ENCODE results near the gene ASAP2.

ASAP2 gene

DNA sequence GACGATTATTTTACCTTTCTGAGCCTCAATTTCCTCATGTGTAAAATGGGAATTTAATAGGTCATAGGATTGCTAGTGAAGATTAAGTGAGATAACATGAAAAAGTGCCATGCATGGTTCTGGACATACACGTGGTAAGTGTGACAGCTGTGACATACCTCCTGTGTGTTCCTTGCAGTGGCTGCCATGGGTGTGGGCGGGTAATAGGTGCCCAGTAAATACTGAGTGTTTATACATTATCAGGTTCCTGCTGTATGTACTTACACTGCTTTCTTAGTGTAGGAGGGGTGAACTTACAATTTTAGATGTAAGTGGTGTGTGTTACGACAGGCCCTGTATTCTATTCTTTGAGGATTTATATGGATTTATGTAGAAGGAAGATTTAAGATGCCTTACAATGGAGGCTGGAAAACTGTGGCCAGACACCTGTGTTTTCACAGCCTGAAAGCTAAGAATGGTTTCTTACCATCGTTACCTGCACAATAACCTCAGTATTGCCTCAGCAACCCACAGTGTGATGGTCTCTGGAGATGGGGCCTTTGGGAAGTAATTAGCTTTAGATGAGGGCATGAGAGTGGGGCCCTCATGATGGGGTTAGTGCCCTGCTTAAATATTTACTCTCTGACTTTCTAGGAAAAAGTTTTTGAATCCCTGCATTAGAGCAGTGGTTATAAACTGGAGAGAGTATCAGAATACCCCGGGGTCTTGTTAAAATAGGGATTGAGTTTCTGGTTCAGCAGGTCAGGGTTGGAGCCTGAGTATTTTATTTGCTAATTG lies 78.1 kb downstream of the ASAP2 start:
- TF ChIP-seq, protein P1, sequence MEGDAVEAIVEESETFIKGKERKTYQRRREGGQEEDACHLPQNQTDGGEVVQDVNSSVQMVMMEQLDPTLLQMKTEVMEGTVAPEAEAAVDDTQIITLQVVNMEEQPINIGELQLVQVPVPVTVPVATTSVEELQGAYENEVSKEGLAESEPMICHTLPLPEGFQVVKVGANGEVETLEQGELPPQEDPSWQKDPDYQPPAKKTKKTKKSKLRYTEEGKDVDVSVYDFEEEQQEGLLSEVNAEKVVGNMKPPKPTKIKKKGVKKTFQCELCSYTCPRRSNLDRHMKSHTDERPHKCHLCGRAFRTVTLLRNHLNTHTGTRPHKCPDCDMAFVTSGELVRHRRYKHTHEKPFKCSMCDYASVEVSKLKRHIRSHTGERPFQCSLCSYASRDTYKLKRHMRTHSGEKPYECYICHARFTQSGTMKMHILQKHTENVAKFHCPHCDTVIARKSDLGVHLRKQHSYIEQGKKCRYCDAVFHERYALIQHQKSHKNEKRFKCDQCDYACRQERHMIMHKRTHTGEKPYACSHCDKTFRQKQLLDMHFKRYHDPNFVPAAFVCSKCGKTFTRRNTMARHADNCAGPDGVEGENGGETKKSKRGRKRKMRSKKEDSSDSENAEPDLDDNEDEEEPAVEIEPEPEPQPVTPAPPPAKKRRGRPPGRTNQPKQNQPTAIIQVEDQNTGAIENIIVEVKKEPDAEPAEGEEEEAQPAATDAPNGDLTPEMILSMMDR (IDR thresholded peaks at IDR 0.05): no peak

DNA sequence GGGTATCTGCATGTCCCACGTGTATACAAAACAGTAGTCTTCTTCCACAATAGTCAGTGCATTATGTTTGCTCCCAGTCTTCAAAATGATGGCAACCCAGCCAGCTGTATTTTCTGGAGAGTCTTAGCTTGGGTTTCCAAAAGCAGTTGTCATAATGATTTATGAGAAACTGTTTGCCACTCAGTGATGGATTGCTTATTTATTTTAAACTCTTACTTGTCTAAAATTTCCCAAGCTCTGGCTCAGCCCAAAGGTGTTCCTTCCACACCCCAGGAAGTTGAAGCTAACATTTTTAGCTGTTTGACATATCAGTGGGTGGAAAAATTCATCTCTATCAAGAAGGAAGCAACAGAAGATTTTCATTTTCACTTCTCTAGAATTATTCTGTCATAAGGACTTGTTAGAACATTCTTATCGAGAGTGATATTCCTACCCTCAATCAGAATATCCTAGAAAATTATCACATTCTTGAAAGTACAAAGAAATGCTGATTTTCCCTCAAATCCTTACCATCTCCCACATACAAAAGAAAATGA lies 78.8 kb downstream of the ASAP2 start:
- TF ChIP-seq, protein P1 (IDR thresholded peaks at IDR 0.05): no peak

DNA sequence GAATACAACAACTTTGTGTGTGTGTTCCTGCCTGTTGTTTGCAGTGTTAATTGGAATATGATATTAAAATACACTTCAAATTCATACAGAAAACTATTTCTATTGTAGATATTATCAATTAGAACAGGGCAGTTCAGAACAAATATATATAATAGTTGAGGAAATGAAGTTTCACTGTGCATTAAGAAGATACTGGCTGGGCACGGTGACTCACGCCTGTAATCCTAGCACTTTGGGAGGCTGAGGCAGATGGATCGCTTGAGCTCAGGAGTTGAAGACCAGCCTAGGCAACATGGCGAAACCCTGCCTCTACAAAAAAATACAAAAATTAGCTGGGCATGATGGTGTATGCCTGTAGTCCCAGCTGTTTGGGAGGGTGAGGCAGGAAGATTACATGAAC lies 79.3 kb downstream of the ASAP2 start:
- TF ChIP-seq, protein P1 (IDR thresholded peaks at IDR 0.05): no peak

DNA sequence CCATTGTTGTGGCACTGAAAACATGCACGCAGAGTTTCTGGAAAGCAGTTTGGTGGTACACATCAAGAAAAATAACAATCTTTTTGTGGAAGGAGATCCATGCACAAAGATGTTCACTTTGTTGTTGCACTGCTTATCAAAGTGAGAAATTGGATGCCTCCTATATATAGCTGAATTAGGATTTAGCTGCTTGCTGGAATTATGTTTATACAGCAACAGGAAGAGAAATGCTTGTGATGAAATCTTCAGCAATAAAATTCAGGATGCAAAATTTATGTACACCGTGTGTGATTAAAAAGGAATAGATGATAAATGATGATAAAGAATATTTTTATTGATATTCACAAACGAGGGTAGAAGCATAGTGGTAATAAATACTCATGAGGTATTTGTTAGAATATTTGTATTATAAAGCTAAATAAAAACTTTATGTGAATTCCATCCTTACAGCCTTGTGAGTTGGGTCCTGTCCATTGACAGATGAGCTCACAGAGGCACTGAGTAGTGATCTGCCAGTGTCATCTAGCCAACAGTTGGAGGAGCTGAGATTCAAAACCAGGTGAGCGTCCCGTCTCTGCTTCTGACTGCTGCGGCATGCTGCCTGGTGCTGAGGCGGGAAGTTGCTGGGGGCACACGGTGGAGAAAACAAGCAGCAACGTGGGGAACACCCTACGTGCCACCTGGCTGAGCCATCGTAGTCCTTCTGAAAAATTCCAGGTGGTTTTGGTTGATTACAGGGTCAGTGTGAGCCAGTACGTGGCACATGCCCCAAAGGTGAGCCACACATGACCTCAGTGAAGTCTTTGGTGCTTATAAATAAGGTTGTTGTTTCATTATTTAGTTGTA lies 80.2 kb downstream of the ASAP2 start:
- TF ChIP-seq, protein P1 (IDR thresholded peaks at IDR 0.05): no peak

DNA sequence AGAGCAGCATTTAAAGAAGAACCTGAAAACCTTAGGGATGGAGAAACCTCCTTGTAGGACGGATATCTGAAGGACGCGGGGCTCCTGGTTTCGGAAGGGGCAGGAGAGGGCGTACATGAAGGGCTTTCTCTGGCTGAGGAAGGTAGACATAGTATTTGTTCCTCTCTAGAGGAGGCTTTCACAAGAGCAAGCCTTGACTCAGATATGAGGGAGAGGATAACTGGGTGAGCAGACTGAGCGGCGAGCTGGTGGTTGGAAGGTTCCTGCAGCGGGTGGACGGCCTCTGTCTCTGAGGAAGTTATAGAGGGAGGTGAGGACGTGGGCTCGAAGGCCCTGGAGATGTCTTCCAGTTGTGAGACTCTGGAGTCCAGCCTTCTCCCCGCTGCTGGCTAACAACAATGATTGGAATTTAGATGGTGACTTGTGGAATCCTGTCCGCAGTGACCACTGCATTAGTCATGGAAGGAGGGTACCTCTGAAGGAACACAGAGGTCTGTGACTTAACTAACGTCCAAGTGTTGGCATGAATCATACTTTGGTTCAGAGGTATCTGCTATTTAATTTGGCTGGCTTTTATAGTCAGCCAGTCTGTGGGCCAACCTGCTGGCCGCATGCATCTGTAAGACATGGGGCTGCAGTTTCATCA lies 80.9 kb downstream of the ASAP2 start:
- TF ChIP-seq, protein P1 (IDR thresholded peaks at IDR 0.05): no peak

DNA sequence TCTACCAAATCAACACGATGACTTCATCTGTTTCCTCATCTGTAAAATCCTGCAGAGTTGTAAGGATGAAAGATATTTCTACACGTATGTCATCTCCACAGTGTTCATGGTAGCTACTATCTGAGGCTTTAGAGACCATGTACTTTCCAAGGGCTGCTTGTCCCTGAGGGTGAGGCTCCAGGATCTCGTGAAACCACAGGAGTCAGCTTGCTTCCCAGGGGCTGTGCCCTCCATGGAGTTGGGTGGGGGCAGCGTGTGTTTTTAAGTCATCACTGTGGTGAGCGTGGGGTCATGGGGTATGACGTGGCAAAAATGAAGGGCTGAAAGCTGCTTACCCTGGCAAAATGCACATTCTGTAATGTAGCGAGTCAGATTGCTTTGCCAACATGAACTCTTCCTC lies 81.6 kb downstream of the ASAP2 start:
- TF ChIP-seq, protein P1 (IDR thresholded peaks at IDR 0.05): no peak

DNA sequence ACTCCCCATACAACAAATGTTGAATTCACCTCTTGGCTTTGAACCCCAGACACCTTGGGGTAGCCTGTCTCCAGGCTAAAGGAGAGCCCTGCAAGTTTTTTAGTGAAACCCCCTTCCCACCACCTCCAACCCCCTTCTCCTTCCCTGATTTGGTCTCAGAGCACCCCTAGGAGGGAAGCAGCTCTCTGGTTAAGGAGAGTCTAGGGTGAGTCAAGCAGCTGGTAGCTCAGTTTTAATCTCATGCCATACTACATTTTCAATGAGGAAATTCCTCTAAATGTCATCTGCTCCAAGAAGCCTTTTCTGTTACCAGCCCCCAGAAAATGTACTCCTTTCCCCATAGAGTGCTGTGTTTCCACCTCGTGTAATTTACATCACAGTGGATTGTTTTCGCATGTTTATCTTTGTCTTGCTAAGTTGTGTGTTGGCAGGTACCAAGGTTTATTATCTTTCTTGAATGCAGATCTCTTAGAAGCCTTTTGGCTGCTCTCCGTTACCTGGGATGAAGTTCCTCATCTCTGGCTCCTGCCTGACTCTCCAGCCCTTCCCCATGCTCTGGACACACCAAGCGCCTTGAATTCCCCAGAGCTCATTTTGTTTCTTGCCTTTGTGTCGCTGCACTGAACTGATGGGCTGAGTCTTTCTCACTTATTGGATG lies 82.2 kb downstream of the ASAP2 start:
- TF ChIP-seq, protein P1 (IDR thresholded peaks at IDR 0.05): no peak
